OCI-LY1 (cell line): ENCODE results near the gene ARHGEF37.
"Not testable (repeated sequence)": the region's sequence is repeated elsewhere in the genome, so short reads cannot be mapped to it uniquely, and the experiment has no call there.

ENCODE experiments used
- H2AFZ ChIP-seq: fragments of 200-600 bp; sonication (generic), shearing (Covaris generic); 2 replicates; pipeline ENCODE4 v1.6.0; 2014; ENCODE audit warnings: antibody characterized with exemption, mild to moderate bottlenecking, low read length
- H3F3A ChIP-seq: fragments of 200-600 bp; sonication (generic), shearing (Covaris generic); 2 replicates; pipeline ENCODE4 v1.6.0; 2014; ENCODE audit warnings: mild to moderate bottlenecking, antibody characterized with exemption, low read length, moderate library complexity; ENCODE audit not compliant: insufficient read depth
- H3K27ac ChIP-seq: fragments of 200-600 bp; sonication (generic); 2 replicates; pipeline ENCODE4 v1.5.1; 2014; ENCODE audit warnings: low read length, mixed run types, mild to moderate bottlenecking, low read depth; ENCODE audit not compliant: poor library complexity, severe bottlenecking
- H3K27me3 ChIP-seq: fragments of 200-600 bp; sonication (generic); 2 replicates; pipeline ENCODE4 v1.6.0; 2014; ENCODE audit warnings: antibody characterized with exemption, mild to moderate bottlenecking, low read length, moderate library complexity; ENCODE audit not compliant: insufficient read depth
- H3K36me3 ChIP-seq: fragments of 200-600 bp; sonication (generic); 2 replicates; pipeline ENCODE4 v1.6.1; 2014; ENCODE audit warnings: mild to moderate bottlenecking, antibody characterized with exemption, low read length, moderate library complexity, mixed read lengths; ENCODE audit not compliant: insufficient read depth
- H3K4me1 ChIP-seq: fragments of 200-600 bp; sonication (generic); 2 replicates; pipeline ENCODE4 v1.5.1; 2014; ENCODE audit warnings: mild to moderate bottlenecking, low read length, moderate library complexity; ENCODE audit not compliant: insufficient read depth, severe bottlenecking
- H3K4me2 ChIP-seq: fragments of 200-600 bp; sonication (generic), shearing (Covaris generic); 2 replicates; pipeline ENCODE4 v1.6.1; 2014; ENCODE audit warnings: low read length
- H3K4me3 ChIP-seq: fragments of 200-600 bp; sonication (generic); 2 replicates; pipeline ENCODE4 v1.5.1; 2014; ENCODE audit warnings: low read length, low read depth, mild to moderate bottlenecking, mixed read lengths; ENCODE audit not compliant: poor library complexity, severe bottlenecking
- H3K79me2 ChIP-seq: fragments of 200-600 bp; shearing (Covaris generic); 2 replicates; pipeline ENCODE4 v1.6.1; 2016; ENCODE audit warnings: mixed run types, low read length, mixed read lengths; ENCODE audit not compliant: insufficient read depth
- H3K9ac ChIP-seq: fragments of 200-600 bp; sonication (generic), shearing (Covaris generic); 2 replicates; pipeline ENCODE4 v1.6.1; 2014; ENCODE audit warnings: mild to moderate bottlenecking, low read length, mixed read lengths
- H3K9me2 ChIP-seq: fragments of 200-600 bp; sonication (generic), shearing (Covaris generic); 2 replicates; pipeline ENCODE4 v1.6.1; 2014; ENCODE audit warnings: low read depth, mild to moderate bottlenecking, low read length, mixed read lengths
- H3K9me3 ChIP-seq: fragments of 200-600 bp; shearing (Covaris generic); 2 replicates; pipeline ENCODE4 v1.6.1; 2014; ENCODE audit warnings: low read length, mixed read lengths
- H4K20me1 ChIP-seq: fragments of 200-600 bp; sonication (generic), shearing (Covaris generic); 2 replicates; pipeline ENCODE4 v1.6.0; 2016; ENCODE audit warnings: mild to moderate bottlenecking, low read length; ENCODE audit not compliant: insufficient read depth
- EZH2 ChIP-seq: fragments of 200-600 bp; sonication (generic), shearing (Covaris generic); IDR thresholded peaks from 2 replicates; pipeline ENCODE4 v1.8.0; 2017; ENCODE audit warnings: borderline replicate concordance, mixed run types, mild to moderate bottlenecking, antibody characterized with exemption, low read length, moderate library complexity, mixed read lengths
- TF ChIP-seq, protein P1 (sequence below): fragments of 200-600 bp; sonication (generic), shearing (Covaris generic); IDR thresholded peaks from 2 replicates; pipeline ENCODE4 v1.5.1; 2017; ENCODE audit warnings: mild to moderate bottlenecking, antibody characterized with exemption, low read length, moderate library complexity, mixed read lengths

The ARHGEF37 gene

DNA sequence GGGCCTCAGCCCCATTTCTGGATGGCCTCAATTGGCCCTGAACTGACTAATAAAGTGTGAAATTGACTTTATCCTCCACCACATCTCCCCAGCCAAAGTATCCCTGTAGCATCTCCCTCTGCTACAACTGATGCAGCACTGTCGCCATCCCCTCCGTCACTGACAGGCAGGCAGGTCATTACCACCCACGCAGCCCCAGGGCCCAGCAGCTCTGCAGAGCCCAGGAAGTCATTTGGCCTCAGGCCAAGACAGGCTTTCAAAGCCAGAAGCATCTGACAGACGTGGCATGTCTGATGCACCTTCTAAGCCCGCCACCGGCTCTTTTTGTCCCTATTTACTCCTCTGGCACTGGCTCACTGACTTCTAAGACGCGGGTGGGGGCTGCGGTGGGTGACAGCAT lies 65.3 kb downstream of the ARHGEF37 start:
- H3K9ac ChIP-seq: no peak overlapping the region
- no peak for TF ChIP-seq EZH2
- TF ChIP-seq, protein P1, sequence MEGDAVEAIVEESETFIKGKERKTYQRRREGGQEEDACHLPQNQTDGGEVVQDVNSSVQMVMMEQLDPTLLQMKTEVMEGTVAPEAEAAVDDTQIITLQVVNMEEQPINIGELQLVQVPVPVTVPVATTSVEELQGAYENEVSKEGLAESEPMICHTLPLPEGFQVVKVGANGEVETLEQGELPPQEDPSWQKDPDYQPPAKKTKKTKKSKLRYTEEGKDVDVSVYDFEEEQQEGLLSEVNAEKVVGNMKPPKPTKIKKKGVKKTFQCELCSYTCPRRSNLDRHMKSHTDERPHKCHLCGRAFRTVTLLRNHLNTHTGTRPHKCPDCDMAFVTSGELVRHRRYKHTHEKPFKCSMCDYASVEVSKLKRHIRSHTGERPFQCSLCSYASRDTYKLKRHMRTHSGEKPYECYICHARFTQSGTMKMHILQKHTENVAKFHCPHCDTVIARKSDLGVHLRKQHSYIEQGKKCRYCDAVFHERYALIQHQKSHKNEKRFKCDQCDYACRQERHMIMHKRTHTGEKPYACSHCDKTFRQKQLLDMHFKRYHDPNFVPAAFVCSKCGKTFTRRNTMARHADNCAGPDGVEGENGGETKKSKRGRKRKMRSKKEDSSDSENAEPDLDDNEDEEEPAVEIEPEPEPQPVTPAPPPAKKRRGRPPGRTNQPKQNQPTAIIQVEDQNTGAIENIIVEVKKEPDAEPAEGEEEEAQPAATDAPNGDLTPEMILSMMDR: no peak
- peaks cover 46% of the 10 kb centered on the region for H3K4me1 ChIP-seq
- no peak overlapping the region for H3K4me3 ChIP-seq
- no peaks in the 10 kb centered on the region for H3K27me3 ChIP-seq
- H3K36me3 ChIP-seq: no peaks in the 10 kb centered on the region
- no peaks in the 10 kb centered on the region for H4K20me1 ChIP-seq
- H3K4me2 ChIP-seq: no peak overlapping the region; the same call in 1 of the 2 replicates
- no peaks in the 10 kb centered on the region for H3K79me2 ChIP-seq
- no peaks in the 10 kb centered on the region for H3K9me3 ChIP-seq
- peak overlapping the region; percentile 71 for H3K27ac ChIP-seq
- no peaks in the 10 kb centered on the region for H3F3A ChIP-seq
- H2AFZ ChIP-seq: no peak overlapping the region
- H3K9me2 ChIP-seq: no peaks in the 10 kb centered on the region

- H3K4me2 ChIP-seq: peak overlapping the region; percentile 10; the same call in 1 of the 2 replicates
Measured at GRCh38 chr5:149647334-149647733, 66.0 kb downstream of the ARHGEF37 start.

DNA sequence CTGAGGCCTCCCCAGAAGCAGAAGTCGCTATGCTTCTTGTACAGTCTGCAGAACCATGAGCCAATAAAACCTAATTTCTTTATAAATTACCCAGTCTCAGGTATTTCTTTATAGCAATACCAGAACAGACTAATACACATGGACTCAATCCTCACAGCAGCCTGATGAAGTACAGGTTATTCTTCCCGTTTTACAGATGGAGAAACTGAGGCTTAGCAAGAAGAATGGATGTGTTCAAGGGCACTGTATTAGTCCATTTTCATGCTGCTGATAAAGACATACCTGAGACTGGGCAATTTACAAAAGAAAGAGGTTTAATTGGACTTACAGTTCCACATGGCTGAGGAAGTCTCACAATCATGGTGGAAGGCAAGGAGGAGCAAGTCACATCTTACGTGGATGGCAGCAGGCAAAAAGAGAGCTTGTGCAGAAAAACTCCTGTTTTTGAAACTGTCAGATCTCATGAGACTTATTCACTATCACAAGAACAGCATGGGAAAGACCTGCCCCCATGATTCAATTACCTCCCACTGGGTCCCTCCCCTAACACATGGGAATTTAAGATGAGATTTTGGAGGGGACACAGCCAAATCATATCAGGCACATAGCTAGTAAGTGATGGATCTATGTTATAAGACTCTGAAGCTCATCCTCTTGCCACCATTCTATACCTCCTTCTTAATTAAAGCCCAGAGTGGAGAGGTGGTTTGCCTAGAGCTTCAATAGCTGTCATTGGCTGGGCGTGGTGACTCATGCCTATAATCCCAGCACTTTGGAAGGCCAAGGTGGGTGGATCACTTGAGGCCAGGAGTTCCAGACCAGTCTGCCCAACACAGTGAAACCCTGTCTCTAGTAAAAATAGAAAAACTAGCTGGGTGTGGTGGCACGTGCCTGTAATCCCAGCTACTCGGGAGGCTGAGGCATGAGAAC lies 67.4 kb downstream of the ARHGEF37 start:
- Histone ChIP-seq H3K4me1 (peaks cover 40% of the 10 kb centered on the region), H3K27ac (peak overlapping the region; percentile 71)
- H3K4me3 ChIP-seq, H3F3A ChIP-seq, H3K36me3 ChIP-seq, H3K9me2 ChIP-seq, H3K9me3 ChIP-seq, H3K9ac ChIP-seq, H3K79me2 ChIP-seq, H3K27me3 ChIP-seq, H4K20me1 ChIP-seq, H3K4me2 ChIP-seq, H2AFZ ChIP-seq: not testable (repeated sequence)

More at GRCh38 chr5:149647334-149647733, 66.0 kb downstream of the ARHGEF37 start:
- Histone ChIP-seq H2AFZ (no peak overlapping the region), H3F3A (no peaks in the 10 kb centered on the region), H3K4me3 (no peak overlapping the region), H4K20me1 (no peaks in the 10 kb centered on the region), H3K36me3 (no peaks in the 10 kb centered on the region), H3K9ac (no peak overlapping the region; the same call in 1 of the 2 replicates), H3K4me1 (peaks cover 45% of the 10 kb centered on the region), H3K79me2 (no peaks in the 10 kb centered on the region), H3K27me3 (no peaks in the 10 kb centered on the region), H3K27ac (peak overlapping the region; percentile 71), H3K9me2 (no peaks in the 10 kb centered on the region), H3K9me3 (no peaks in the 10 kb centered on the region)
- no peak for TF ChIP-seq EZH2
- TF ChIP-seq, protein P1: no peak

DNA sequence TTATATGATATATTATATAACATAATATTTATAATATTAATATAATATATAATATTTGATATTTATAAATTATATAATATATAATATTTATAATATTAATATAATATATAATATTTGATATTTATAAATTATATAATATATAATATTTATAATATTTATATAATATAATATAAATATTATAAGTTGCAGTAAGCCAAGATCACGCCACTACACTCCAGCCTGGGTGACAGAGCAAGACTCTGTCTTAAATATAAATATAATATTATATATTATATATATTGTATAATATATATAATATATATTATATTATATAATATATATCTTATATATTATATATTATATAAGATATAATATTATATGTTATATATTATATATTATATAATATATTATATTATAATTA lies 68.4 kb downstream of the ARHGEF37 start:
- not testable (repeated sequence) for H3K79me2 ChIP-seq

More for the DNA sequence above, 68.4 kb downstream of the ARHGEF37 start:
- H3K4me2 ChIP-seq, H3F3A ChIP-seq, H3K9me2 ChIP-seq, H3K9me3 ChIP-seq, H3K9ac ChIP-seq, H2AFZ ChIP-seq, H3K27ac ChIP-seq, H3K36me3 ChIP-seq, H3K4me3 ChIP-seq, H3K27me3 ChIP-seq, H4K20me1 ChIP-seq: not testable (repeated sequence)
- H3K4me1 ChIP-seq: peaks cover 36% of the 10 kb centered on the region
